Parathyroid adenoma (tissue), 2 donors: ENCODE measurements around the gene CXorf49.
"Not testable (repeated sequence)": the region's sequence is repeated elsewhere in the genome, so short reads cannot be mapped to it uniquely, and the experiment has no call there.

Source experiments
- H2AFZ ChIP-seq: fragments of 300-600 bp; sonication (generic); one replicate; pipeline ENCODE4 v1.7.0; 2017; ENCODE audit warnings: antibody characterized with exemption, mild to moderate bottlenecking
- H3K27ac ChIP-seq: fragments of 300-600 bp; sonication (generic); one replicate; pipeline ENCODE4 v1.7.0; 2017
- H3K27me3 ChIP-seq: fragments of 300-600 bp; sonication (generic); one replicate; pipeline ENCODE4 v1.7.0; 2017; ENCODE audit warnings: low read length; ENCODE audit not compliant: control insufficient read depth, insufficient read depth
- H3K36me3 ChIP-seq: fragments of 300-600 bp; sonication (generic); one replicate; pipeline ENCODE4 v1.7.0; 2017; ENCODE audit warnings: low read length; ENCODE audit not compliant: control insufficient read depth, insufficient read depth
- H3K4me1 ChIP-seq: fragments of 300-600 bp; sonication (generic); one replicate; pipeline ENCODE4 v1.7.0; 2017; ENCODE audit warnings: control low read depth
- H3K4me2 ChIP-seq: fragments of 300-600 bp; sonication (generic); one replicate; pipeline ENCODE4 v1.7.0; 2017; ENCODE audit warnings: low read length
- H3K4me3 ChIP-seq: fragments of 300-600 bp; sonication (generic); one replicate; pipeline ENCODE4 v1.7.0; 2017; ENCODE audit warnings: low read depth, low read length
- H3K79me2 ChIP-seq: fragments of 300-600 bp; sonication (generic); one replicate; pipeline ENCODE4 v1.7.0; 2017; ENCODE audit warnings: control low read depth
- H3K9ac ChIP-seq: fragments of 300-600 bp; sonication (generic); one replicate; pipeline ENCODE4 v1.7.0; 2017; ENCODE audit warnings: mild to moderate bottlenecking
- H3K9me3 ChIP-seq: fragments of 300-600 bp; sonication (generic); one replicate; pipeline ENCODE4 v1.7.0; 2017; ENCODE audit warnings: low read length; ENCODE audit not compliant: control insufficient read depth
- CTCF ChIP-seq: fragments of 300-600 bp; sonication (generic); IDR thresholded peaks from one replicate; pipeline ENCODE4 v1.7.0; 2017; ENCODE audit warnings: antibody characterized with exemption, mild to moderate bottlenecking
- donor health status: primary hyperparathyroidism.

The CXorf49 gene

GRCh38 chrX:71702853-71703252, 15.2 kb downstream of the CXorf49 start:
- not testable (repeated sequence) for H3K27ac ChIP-seq, H3K36me3 ChIP-seq, H3K27me3 ChIP-seq, H3K79me2 ChIP-seq, H3K4me1 ChIP-seq, H2AFZ ChIP-seq, H3K9ac ChIP-seq, H3K4me3 ChIP-seq, H3K4me2 ChIP-seq, H3K9me3 ChIP-seq

DNA sequence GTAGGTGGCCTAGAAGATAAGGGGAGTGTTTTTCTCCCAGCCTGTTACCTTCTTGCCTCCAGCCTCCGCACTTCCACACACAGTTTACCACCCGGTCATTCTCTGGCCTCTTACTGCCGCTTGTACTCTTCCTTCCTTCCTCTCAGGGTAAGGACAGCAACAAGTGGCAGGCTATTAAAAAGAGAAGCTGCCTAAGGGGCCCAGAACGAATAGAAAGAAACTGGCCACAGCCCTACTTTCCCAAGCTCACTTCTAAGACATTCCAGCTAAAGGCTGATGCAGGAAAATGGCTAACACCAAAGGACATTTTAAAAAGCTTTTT, 19.1 kb downstream of the CXorf49 start:
- H3K4me1 ChIP-seq, H3K36me3 ChIP-seq, H3K27ac ChIP-seq, H3K27me3 ChIP-seq, H3K4me2 ChIP-seq, H3K9ac ChIP-seq, H3K4me3 ChIP-seq, H3K79me2 ChIP-seq, H3K9me3 ChIP-seq, H2AFZ ChIP-seq: not testable (repeated sequence)

DNA sequence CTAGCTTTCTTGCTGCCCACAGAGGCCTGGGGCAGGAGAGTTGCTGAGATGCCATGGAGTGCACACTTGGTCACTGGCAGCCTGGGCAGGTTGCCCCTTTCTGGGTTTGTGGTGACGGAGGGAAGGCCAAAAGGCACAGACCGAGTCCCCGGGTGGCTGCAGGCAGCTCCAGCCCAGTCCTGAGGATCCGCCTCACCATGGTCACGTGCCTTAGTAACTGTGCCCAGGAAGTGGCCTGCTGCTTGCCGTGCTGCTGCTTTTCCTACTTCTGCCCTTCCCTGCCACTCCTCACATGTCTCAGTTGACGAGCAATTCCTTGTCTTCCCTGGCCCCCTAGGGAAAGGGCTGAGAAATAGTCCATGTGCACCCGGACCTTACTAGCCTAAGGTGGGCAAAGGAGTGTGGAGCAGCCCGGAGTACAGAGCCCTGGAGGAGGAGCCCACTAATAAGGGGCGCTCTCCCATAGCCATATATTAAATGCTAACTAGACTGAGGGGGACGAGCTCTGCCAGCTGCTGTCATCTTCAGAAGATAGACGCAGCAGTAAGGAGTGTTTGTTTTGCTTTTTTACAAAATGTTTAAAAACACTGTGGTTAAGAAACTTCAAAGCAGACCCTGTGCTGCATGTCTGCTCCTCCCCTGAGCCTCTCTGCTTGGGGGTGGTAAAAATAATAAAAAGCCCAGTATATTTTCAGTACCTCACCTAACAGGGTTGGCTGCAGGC, 19.6 kb downstream of the CXorf49 start:
- not testable (repeated sequence) for H3K9ac ChIP-seq, H3K27me3 ChIP-seq, H3K36me3 ChIP-seq, H3K4me1 ChIP-seq, H3K9me3 ChIP-seq, H3K79me2 ChIP-seq, H3K27ac ChIP-seq, H3K4me3 ChIP-seq, H3K4me2 ChIP-seq, H2AFZ ChIP-seq

DNA sequence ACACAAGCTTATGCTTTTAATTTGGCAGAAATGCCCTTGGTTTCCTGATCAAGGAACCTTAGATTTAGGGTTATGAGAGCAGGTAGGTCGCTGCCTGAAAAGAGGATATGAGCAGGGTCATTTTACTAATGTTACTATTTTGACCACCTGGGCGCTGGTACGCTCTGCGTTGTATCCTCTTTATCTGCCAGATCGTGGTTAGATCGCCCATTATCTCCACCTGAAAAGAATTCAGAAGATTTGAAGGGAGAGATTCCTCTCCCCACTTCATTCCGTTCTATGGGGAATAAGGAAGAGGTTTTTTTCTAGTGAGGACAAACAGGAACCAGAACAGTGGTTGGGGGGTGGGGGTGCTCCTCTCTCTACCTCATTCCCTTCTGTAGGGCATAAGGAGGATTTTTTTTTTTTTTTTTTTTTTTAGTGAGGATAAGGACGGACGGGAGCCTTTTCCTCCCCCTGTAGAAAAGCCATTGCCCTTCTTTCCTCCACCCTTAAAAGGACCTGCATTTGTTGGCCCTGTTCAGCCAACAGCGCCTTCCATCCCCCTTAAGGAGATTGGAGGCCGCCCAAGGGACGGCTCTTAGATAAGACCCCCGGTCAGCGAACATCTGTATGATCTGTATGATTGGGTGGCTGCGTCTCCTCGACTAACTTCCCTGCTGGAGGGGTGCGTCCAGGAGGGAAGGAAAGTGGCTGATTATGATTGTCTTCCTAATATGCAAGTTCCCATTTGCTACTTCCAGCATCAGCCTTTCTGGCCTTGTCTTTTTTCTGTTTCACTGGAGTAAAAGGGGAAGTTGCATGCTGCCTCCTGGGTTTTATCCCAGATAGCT, 20.4 kb downstream of the CXorf49 start:
- not testable (repeated sequence) for H3K27ac ChIP-seq

DNA sequence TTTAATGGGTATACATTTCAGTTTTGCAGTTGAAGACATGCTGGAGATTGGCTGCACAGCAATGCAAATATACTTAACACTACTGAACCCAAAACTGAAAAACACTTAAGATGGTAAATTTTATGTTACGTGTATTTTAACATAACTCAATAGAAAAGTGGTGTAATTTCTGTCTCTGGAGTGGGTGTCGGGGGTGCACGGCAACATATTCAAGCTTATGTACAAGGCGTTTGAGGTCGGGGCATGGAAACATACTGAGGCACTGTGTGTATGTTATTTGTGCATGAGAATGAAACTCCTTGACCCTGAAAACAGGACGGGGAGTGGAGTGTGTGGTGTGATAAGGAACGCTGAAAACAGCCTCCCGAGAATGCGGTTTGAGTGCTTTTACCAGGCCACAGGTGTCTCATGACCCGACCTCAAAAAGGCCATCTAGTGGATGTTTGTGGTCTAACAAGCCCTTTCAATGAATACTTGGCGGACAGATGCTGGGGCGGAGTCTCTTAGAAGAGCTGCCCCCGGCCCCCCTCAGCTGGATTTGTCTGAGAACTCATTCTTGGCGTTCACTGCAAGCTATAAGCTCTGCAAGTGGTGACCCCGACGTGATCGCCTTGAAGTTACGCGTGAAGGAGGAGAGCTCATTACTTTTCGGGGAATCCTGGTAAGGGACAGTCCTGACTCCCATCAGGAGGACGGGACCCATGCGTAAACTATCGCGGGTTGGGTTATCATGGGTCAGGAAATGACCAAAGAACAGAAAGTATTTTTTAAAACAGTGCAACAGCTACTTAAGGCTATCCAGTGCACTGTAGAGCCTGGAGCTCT, 21.2 kb downstream of the CXorf49 start:
- not testable (repeated sequence) for H3K27ac ChIP-seq, H3K79me2 ChIP-seq, H3K9ac ChIP-seq, H3K27me3 ChIP-seq, H3K36me3 ChIP-seq, H3K4me2 ChIP-seq, H3K9me3 ChIP-seq, H3K4me1 ChIP-seq, H2AFZ ChIP-seq, H3K4me3 ChIP-seq

More for the DNA sequence above, 20.4 kb downstream of the CXorf49 start:
- not testable (repeated sequence) for H3K4me2 ChIP-seq, H3K36me3 ChIP-seq, H3K4me3 ChIP-seq, H2AFZ ChIP-seq, H3K27me3 ChIP-seq, H3K4me1 ChIP-seq, H3K9ac ChIP-seq, H3K79me2 ChIP-seq, H3K9me3 ChIP-seq

DNA sequence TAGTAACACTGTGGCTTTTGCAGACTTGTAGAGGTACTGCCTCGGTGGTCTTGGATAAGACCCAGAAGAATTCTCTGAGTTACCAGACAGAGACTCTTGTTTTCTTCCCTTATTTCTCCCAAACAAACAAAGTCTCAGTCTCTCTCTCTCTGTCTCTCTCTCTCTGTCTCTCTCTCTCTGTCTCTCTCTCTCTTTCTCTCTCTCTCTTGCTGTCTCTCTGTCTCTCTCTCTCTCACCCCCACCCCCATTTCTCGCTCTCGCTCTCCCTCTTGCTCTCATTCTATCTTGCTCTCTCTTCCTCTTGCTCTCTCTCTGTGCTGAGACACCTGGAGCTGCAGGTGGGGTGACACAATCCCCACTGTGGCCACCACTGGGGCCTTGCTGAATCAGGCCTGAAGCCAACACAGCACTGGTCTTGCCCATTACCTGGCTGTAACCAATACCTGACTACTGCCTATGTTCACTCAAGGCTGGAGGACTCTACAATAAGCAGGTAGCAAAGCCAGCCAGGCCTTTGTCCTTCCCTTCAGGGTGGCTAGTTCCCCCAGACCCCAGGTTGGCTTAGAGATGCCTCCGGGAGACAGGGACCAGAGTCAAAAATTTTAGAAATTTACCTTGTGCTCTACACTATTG, 38.4 kb downstream of the CXorf49 start:
- Histone ChIP-seq H3K79me2 (no peaks in the 10 kb centered on the region), H3K36me3 (no peaks in the 10 kb centered on the region), H3K9me3 (no peaks in the 10 kb centered on the region), H3K4me2 (no peak overlapping the region), H3K27ac (no peak overlapping the region), H3K4me1 (no peaks in the 10 kb centered on the region), H3K27me3 (no peaks in the 10 kb centered on the region), H3K9ac (no peak overlapping the region), H2AFZ (no peak overlapping the region), H3K4me3 (no peak overlapping the region)
- no peak for TF ChIP-seq CTCF

DNA sequence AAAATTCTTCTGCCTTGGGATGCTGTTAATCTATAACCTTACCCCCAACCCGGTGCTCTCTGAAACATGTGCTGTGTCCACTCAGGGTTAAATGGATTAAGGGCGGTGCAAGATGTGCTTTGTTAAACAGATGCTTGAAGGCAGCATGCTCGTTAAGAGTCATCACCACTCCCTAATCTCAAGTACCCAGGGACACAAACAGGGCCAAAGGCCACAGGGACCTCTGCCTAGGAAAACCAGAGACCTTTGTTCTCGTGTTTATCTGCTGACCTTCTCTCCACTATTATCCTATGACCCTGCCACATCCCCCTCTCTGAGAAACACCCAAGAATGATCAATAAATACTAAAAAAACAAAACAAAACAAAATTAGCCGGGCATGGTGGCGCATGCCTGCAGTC, 40.9 kb downstream of the CXorf49 start:
- H3K79me2 ChIP-seq, H3K9me3 ChIP-seq, H3K4me3 ChIP-seq, H3K27me3 ChIP-seq, H3K4me2 ChIP-seq, H3K27ac ChIP-seq, H3K9ac ChIP-seq, H3K36me3 ChIP-seq, H3K4me1 ChIP-seq, H2AFZ ChIP-seq: not testable (repeated sequence)

DNA sequence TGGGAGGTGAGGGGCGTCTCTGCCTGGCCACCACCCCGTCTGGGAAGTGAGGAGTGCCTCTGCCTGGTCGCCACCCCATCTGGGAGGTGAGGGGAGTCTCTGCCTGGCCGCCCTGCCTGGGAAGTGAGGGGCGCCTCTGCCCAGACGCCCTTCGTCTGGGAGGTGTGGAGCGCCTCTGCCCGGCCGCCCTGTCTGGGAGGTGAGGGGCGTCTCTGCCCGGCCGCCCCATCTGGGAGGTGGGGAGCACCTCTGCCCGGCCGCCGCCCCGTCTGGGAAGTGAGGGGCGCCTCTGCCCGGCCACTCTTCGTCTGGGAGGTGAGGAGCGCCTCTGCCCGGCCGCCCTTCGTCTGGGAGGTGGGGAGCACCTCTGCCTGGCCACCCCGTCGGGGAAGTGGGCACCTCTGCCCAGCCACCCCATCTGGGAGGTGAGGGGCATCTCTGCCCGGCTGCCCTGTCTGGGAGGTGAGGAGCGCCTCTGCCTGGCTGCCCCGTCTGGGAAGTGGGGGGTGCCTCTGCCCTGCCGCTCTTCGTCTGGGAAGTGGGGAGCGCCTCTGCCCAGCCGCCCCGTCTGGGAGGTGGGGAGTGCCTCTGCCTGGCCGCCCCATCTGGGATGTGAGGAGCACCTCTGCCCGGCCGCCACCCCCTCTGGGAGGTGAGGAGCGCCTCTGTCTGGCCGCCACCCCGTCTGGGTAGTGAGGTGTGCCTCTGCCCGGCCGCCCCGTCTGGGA, 41.9 kb downstream of the CXorf49 start:
- H3K9me3 ChIP-seq, H3K4me3 ChIP-seq, H3K27ac ChIP-seq, H3K36me3 ChIP-seq, H3K79me2 ChIP-seq, H2AFZ ChIP-seq, H3K9ac ChIP-seq, H3K27me3 ChIP-seq, H3K4me2 ChIP-seq, H3K4me1 ChIP-seq: not testable (repeated sequence)

- H3K4me3 ChIP-seq, H3K27me3 ChIP-seq, H3K4me1 ChIP-seq, H3K4me2 ChIP-seq, H3K9me3 ChIP-seq, H2AFZ ChIP-seq, H3K36me3 ChIP-seq, H3K27ac ChIP-seq, H3K79me2 ChIP-seq, H3K9ac ChIP-seq: not testable (repeated sequence)
Measured at GRCh38 chrX:71675636-71676035, 42.4 kb downstream of the CXorf49 start.
